WTC11 (cell line): ENCODE measurements around the gene ARID4B. TPM values are rescaled to one million over a fixed set of nuclear protein-coding genes. Genes with fewer than 3 reads are reported as not detected.

Source experiments
- ATAC-seq: fragments of 200-7000 bp; cut with Tn5 transposase; 2 replicates; pipeline ENCODE4 v1.10.0; 2021; ENCODE audit warnings: mild to moderate bottlenecking, moderate library complexity
- CTCF ChIA-PET: fragments of 300-600 bp; sonication (Branson Sonifier 250); formaldehyde crosslinking; loops from one replicate; lab custom pipeline; 2021; ENCODE audit warnings: antibody characterized with exemption; lab: Charles Lee
- POLR2A ChIA-PET: fragments of 350-600 bp; sonication (Branson Sonifier 250); formaldehyde crosslinking; loops from one replicate; lab custom pipeline; 2021; ENCODE audit warnings: antibody characterized with exemption; lab: Charles Lee
- DNase-seq: peaks from one replicate; pipeline ENCODE4 v3.0.0; 2021; ENCODE audit warnings: low spot score
- H3K27ac Mint-ChIP-seq: 2 replicates; pipeline ENCODE4 v1.8.0; 2021; ENCODE audit warnings: mixed read lengths
- H3K27me3 Mint-ChIP-seq: 2 replicates; pipeline ENCODE4 v1.8.0; 2021; ENCODE audit warnings: low read depth, mild to moderate bottlenecking, moderate library complexity, mixed read lengths
- H3K36me3 Mint-ChIP-seq: 2 replicates; pipeline ENCODE4 v1.8.0; 2021; ENCODE audit warnings: mixed read lengths
- H3K4me1 Mint-ChIP-seq: 2 replicates; pipeline ENCODE4 v1.8.0; 2022; ENCODE audit warnings: mixed read lengths
- H3K4me3 Mint-ChIP-seq: 2 replicates; pipeline ENCODE4 v1.8.0; 2021; ENCODE audit warnings: mild to moderate bottlenecking, moderate library complexity, mixed read lengths
- H3K9me3 Mint-ChIP-seq: 2 replicates; pipeline ENCODE4 v1.8.0; 2021; ENCODE audit warnings: mixed read lengths
- CDX4 ChIP-seq: fragments of 250-450 bp; sonication (Bioruptor Pico); IDR thresholded peaks from 2 replicates; pipeline ENCODE4 v1.9.0; 2021; ENCODE audit warnings: moderate library complexity, mild to moderate bottlenecking, inconsistent platforms, borderline replicate concordance
- E2F4 ChIP-seq: sonication (generic); formaldehyde crosslinking; IDR thresholded peaks from 2 replicates; pipeline ENCODE4 v1.8.1; 2022; ENCODE audit warnings: low read depth, mild to moderate bottlenecking, moderate library complexity, missing genetic modification reagents, borderline replicate concordance
- ELF4 ChIP-seq: sonication (generic); formaldehyde crosslinking; IDR thresholded peaks from 2 replicates; pipeline ENCODE4 v1.8.1; 2022; ENCODE audit warnings: low read depth, mild to moderate bottlenecking, moderate library complexity, missing genetic modification reagents
- ESRRA ChIP-seq: sonication (generic); formaldehyde crosslinking; IDR thresholded peaks from 2 replicates; pipeline ENCODE4 v1.8.1; 2022; ENCODE audit warnings: mild to moderate bottlenecking, missing genetic modification reagents, borderline replicate concordance
- JUN ChIP-seq: sonication (generic); formaldehyde crosslinking; IDR thresholded peaks from 2 replicates; pipeline ENCODE4 v1.8.0; 2023; ENCODE audit warnings: mild to moderate bottlenecking, missing genetic modification reagents
- KAT7 ChIP-seq: sonication (generic); formaldehyde crosslinking; IDR thresholded peaks from 2 replicates; pipeline ENCODE4 v1.8.1; 2023; ENCODE audit warnings: missing genetic modification reagents, mild to moderate bottlenecking, borderline replicate concordance
- MAX ChIP-seq: sonication (generic); formaldehyde crosslinking; IDR thresholded peaks from 2 replicates; pipeline ENCODE4 v1.8.0; 2022; ENCODE audit warnings: mild to moderate bottlenecking, missing genetic modification reagents
- OVOL2 ChIP-seq: fragments of 250-450 bp; sonication (Bioruptor Pico); IDR thresholded peaks from 2 replicates; pipeline ENCODE4 v1.9.0; 2021; ENCODE audit warnings: mild to moderate bottlenecking, borderline replicate concordance
- SMAD3 ChIP-seq: sonication (generic); formaldehyde crosslinking; IDR thresholded peaks from 2 replicates; pipeline ENCODE4 v1.8.0; 2022; ENCODE audit warnings: missing genetic modification reagents, mild to moderate bottlenecking, borderline replicate concordance
- SP1 ChIP-seq: sonication (generic); formaldehyde crosslinking; conservative IDR thresholded peaks from 2 replicates; pipeline ENCODE4 v1.8.1; 2022; ENCODE audit warnings: missing genetic modification reagents
- TEAD4 ChIP-seq: sonication (generic); formaldehyde crosslinking; IDR thresholded peaks from 2 replicates; pipeline ENCODE4 v1.8.0; 2022; ENCODE audit warnings: mild to moderate bottlenecking, missing genetic modification reagents
- ZBTB43 ChIP-seq: sonication (generic); formaldehyde crosslinking; IDR thresholded peaks from 2 replicates; pipeline ENCODE4 v1.8.1; 2023; ENCODE audit warnings: mild to moderate bottlenecking, missing genetic modification reagents
- ZNF219 ChIP-seq: sonication (generic); formaldehyde crosslinking; IDR thresholded peaks from 2 replicates; pipeline ENCODE4 v1.8.0; 2023; ENCODE audit warnings: missing genetic modification reagents, mild to moderate bottlenecking, borderline replicate concordance
- ZNF317 ChIP-seq: sonication (generic); formaldehyde crosslinking; IDR thresholded peaks from 2 replicates; pipeline ENCODE4 v1.8.1; 2023; ENCODE audit warnings: low read depth, mild to moderate bottlenecking, moderate library complexity, missing genetic modification reagents, borderline replicate concordance
- ZNF423 ChIP-seq: fragments of 250-450 bp; sonication (Bioruptor Pico); IDR thresholded peaks from 2 replicates; pipeline ENCODE4 v2.1.2; 2022; ENCODE audit warnings: mild to moderate bottlenecking, moderate library complexity
- ZNF512 ChIP-seq: sonication (generic); formaldehyde crosslinking; IDR thresholded peaks from 2 replicates; pipeline ENCODE4 v1.8.1; 2022; ENCODE audit warnings: missing genetic modification reagents, borderline replicate concordance
- total RNA-seq: library from RNA; stranded (reverse); gene quantifications from 3 replicates; pipeline ENCODE4 v1.2.3, GENCODE V29; 2021
- TF ChIP-seq, protein P1 (sequence below): fragments of 250-450 bp; sonication (Bioruptor Pico); IDR thresholded peaks from 2 replicates; pipeline ENCODE4 v1.9.0; 2021; ENCODE audit warnings: mild to moderate bottlenecking
- TF ChIP-seq, protein P2 (sequence below): sonication (generic); formaldehyde crosslinking; IDR thresholded peaks from 2 replicates; pipeline ENCODE4 v1.8.1; 2023; ENCODE audit warnings: mild to moderate bottlenecking, missing genetic modification reagents, moderate library complexity
- TF ChIP-seq, protein P3 (sequence below): sonication (generic); formaldehyde crosslinking; IDR thresholded peaks from 2 replicates; pipeline ENCODE4 v1.8.0; 2023; ENCODE audit warnings: mild to moderate bottlenecking, missing genetic modification reagents

The ARID4B gene
- total RNA-seq, 1 experiment from 2014 or later = 35.7 TPM

GRCh38 chr1:235320521-235321179, 7.3 kb downstream of the ARID4B start:
- TF ChIP-seq OVOL2 = no peak
- no peak for TF ChIP-seq ZNF423
- TF ChIP-seq ESRRA (CRISPR knock-in tag) = no peak
- TF ChIP-seq CDX4 (CRISPR knock-in tag) = no peak
- no peak for TF ChIP-seq SMAD3 (CRISPR knock-in tag)
- TF ChIP-seq ZBTB43 (CRISPR knock-in tag) = no peak
- Mint-ChIP-seq H3K27me3 (no peaks in the 10 kb centered on the region), H3K4me3 (no peak overlapping the region), H3K27ac (peak overlapping the region; percentile 64), H3K36me3 (peaks cover 26% of the 10 kb centered on the region), H3K9me3 (no peaks in the 10 kb centered on the region), H3K4me1 (peaks cover 28% of the 10 kb centered on the region)
- ChIA-PET CTCF (no interaction called here), POLR2A (no interaction called here)
- DNase-seq (no peak), ATAC-seq (no peak)

DNA sequence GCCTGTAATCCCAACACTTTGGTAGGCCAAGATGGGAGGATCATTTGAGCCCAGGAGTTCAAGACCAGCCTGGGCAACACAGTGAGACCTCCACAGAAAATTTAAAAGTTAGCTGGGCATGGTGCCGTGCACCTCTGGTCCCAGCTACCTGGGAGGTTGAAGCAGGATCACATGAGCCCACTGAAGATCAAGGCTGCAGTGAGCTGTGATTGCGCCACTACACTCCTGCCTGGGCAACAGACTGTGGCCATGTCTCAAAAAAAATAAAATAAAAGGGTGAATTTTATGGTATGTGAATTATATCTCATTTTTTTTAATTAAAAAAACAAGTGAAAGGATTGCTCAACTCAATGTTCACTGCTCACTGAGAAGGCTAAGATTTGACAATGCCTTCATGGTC, 8.7 kb downstream of the ARID4B start:
- peaks cover 22% of the 10 kb centered on the region for H3K4me1 Mint-ChIP-seq
- H3K27me3 Mint-ChIP-seq = no peaks in the 10 kb centered on the region
- POLR2A ChIA-PET = no interaction called here
- no peaks in the 10 kb centered on the region for H3K9me3 Mint-ChIP-seq
- ATAC-seq = no peak
- CTCF ChIA-PET = no interaction called here
- peak overlapping the region; percentile 84; the same call in 1 of the 2 replicates for H3K27ac Mint-ChIP-seq
- DNase-seq = no peak
- H3K4me3 Mint-ChIP-seq = no peak overlapping the region
- TF ChIP-seq, protein P1, sequence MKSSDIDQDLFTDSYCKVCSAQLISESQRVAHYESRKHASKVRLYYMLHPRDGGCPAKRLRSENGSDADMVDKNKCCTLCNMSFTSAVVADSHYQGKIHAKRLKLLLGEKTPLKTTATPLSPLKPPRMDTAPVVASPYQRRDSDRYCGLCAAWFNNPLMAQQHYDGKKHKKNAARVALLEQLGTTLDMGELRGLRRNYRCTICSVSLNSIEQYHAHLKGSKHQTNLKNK (CRISPR knock-in tag) = no peak
- TF ChIP-seq, protein P2, sequence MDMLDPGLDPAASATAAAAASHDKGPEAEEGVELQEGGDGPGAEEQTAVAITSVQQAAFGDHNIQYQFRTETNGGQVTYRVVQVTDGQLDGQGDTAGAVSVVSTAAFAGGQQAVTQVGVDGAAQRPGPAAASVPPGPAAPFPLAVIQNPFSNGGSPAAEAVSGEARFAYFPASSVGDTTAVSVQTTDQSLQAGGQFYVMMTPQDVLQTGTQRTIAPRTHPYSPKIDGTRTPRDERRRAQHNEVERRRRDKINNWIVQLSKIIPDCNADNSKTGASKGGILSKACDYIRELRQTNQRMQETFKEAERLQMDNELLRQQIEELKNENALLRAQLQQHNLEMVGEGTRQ (CRISPR knock-in tag) = no peak
- TF ChIP-seq ZNF317 (CRISPR knock-in tag) (no peak), SP1 (CRISPR knock-in tag) (no peak), JUN (no peak), ELF4 (CRISPR knock-in tag) (no peak)
- TF ChIP-seq, all 79 proteins: peak for 0
- H3K36me3 Mint-ChIP-seq = peaks cover 21% of the 10 kb centered on the region

DNA sequence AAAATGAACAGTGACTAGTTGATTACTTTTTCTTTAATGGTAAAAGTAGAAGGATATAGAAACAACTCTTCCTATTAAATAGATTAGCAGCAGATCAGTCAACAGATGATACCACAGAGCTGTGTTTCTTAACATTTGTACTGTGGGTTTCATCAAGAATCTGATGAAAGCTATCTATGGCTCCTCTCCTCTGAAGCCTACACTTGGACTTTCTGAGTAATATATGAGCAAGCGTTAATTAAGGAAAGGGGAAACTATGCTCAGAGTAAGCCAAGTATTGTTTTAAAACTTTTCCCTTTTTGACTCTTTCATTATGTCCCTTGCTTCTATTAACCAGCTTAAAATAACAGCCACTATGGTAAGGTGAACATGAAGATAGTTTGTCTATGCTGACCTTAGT, 10.8 kb downstream of the ARID4B start:
- Mint-ChIP-seq H3K27me3 (no peaks in the 10 kb centered on the region), H3K9me3 (no peaks in the 10 kb centered on the region), H3K4me1 (peaks cover 26% of the 10 kb centered on the region), H3K4me3 (no peak overlapping the region), H3K36me3 (peaks cover 16% of the 10 kb centered on the region), H3K27ac (peak overlapping the region; percentile 28; the same call in 1 of the 2 replicates)
- POLR2A ChIA-PET = interaction anchor here (1.0 kb wide), 1 partner anchor 11 kb away, joined by 3 read pairs; the partner anchor contains the start of genes ARID4B and GGPS1
- TF ChIP-seq ZNF512 (CRISPR knock-in tag) = no peak
- TF ChIP-seq TEAD4 = no peak
- TF ChIP-seq, protein P3, sequence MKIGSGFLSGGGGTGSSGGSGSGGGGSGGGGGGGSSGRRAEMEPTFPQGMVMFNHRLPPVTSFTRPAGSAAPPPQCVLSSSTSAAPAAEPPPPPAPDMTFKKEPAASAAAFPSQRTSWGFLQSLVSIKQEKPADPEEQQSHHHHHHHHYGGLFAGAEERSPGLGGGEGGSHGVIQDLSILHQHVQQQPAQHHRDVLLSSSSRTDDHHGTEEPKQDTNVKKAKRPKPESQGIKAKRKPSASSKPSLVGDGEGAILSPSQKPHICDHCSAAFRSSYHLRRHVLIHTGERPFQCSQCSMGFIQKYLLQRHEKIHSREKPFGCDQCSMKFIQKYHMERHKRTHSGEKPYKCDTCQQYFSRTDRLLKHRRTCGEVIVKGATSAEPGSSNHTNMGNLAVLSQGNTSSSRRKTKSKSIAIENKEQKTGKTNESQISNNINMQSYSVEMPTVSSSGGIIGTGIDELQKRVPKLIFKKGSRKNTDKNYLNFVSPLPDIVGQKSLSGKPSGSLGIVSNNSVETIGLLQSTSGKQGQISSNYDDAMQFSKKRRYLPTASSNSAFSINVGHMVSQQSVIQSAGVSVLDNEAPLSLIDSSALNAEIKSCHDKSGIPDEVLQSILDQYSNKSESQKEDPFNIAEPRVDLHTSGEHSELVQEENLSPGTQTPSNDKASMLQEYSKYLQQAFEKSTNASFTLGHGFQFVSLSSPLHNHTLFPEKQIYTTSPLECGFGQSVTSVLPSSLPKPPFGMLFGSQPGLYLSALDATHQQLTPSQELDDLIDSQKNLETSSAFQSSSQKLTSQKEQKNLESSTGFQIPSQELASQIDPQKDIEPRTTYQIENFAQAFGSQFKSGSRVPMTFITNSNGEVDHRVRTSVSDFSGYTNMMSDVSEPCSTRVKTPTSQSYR (CRISPR knock-in tag) = no peak
- TF ChIP-seq KAT7 = no peak
- no peak for TF ChIP-seq E2F4 (CRISPR knock-in tag)
- TF ChIP-seq ZNF219 = no peak
- TF ChIP-seq MAX (CRISPR knock-in tag) = no peak
- TF ChIP-seq, all 79 proteins: peak for 0
- DNase-seq (no peak), ATAC-seq (no peak)
- CTCF ChIA-PET = no interaction called here
